Superior temporal gyrus (tissue), 1 donor: Measurements from ENCODE around the gene TASOR2.

ENCODE experiments used
- DNase-seq: peaks from one replicate; pipeline ENCODE4 v3.0.0-alpha.2; 2016; ENCODE audit errors: extremely low spot score

TASOR2 gene

DNA sequence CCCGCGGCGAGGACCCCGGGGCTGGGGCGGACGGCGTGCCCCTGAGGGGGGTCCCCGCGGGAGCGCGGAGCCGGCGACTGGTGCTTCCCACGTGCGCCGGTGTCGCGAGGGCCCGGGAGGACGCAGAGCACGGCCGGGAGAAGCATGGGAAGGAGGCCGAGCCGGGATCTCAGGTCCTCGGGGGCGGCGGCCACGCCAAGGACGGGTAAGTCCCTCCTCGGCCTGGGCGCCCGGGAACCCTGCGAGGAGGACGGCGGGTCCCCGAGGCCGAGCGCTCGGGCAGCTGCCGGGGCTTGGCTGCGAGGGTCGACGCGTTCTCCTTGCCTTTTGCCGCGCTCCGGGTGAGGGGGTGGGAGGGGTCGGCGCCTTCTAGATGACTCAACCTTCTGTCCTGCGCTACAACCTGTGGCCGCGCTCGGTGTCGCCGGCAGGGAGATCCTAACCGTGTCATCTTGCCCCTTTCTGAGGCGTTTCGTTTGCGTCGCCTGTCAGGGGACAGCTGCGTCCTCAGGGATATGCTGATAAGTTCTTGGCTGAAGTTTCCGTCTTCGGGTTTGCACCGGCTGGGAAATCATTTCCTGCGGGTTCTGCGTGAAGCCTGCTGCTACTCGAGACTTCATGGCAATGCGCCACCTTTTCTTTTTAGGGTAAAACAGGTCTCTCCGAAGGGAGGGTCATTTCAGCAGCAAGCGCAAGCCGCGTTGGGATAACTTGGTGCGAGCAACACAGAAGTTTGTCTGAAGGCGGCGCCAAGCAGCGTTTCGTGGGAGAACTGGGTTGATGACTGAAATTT, 529 bp downstream of the TASOR2 start:
- DNase-seq: peak; percentile 82

GRCh38 chr10:5685764-5686240, 1.2 kb downstream of the TASOR2 start:
- DNase-seq: no peak

DNA sequence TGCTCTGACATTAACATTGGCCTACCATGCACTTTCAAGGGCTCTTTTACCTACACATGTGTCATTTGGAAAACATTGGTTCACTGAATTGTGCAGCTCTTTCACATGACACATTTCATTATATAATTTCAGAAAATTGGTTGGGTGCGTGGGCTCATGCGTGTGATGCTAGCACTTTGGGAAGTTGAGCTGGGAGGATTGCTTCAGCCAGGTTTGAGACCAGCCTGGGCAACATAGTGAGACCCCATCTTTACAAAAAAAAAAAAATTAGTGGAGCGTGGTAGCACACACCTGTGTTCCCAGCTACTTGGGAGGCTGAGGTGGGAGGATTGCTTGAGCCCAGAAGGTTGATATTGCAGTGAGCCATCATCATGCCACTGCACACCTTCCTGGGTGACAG, 3.9 kb downstream of the TASOR2 start:
- no peak for DNase-seq

DNA sequence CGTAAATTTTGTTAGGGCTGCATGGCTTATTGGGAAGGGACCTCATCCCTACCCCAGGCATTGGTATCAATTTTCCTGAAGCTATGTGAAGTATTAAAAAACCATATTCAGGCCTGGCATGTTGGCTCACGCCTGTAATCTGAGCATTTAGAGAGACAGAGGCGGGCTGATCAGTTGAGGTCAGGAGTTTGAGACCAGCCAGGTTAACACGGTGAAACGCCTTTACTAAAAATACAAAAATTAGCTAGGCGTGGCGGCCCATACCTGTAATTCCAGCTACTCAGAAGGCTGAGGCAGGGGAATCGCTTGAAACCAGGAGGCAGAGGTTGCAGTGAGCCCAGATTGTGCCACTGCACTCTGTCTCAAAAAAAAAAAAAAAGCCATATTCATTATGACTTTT, 7.1 kb downstream of the TASOR2 start:
- DNase-seq: no peak

- DNase-seq: peak; percentile 48
Measured at GRCh38 chr10:5692461-5693358, 8.1 kb downstream of the TASOR2 start.

GRCh38 chr10:5694573-5694972, 9.9 kb downstream of the TASOR2 start:
- no peak for DNase-seq

DNA sequence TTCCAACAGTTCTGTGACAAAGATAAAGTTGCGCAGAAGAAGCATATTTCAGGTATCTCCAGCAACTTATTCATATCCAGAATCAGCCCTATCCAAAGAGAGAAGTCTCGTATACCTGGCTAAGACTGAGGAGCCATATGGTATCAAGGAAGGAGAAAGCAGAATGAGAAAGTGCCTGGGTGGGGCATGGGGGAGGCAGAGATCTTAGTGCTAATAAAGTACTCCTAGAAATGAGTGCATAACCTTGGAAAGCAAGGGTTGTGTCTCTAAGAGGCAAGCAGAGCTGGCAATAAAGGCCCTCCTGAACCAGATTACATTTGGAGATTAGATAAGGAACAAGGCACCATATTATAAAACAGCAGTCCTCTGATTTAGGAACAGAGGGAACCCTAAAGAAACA, 12.7 kb downstream of the TASOR2 start:
- no peak for DNase-seq

DNA sequence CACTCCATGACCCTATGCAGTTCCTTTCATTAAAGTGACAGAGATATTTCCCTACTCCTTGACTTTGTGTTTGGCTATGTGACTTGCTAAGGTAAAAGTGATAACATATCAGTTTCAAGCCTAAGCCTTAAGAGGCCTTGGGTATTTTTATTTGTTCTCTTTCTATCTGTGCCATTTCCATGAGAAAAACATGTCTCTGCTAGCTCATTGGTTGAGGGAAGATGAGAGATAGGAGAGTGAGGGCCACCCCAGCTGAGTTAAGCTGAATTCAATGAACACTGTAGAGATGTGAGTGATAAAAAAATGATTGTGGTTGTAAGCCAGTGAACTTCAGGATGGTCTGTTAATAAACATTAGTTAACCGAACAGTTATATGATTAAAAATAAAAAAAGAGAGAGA, 13.4 kb downstream of the TASOR2 start:
- DNase-seq: no peak

GRCh38 chr10:5708356-5708755, 23.7 kb downstream of the TASOR2 start:
- DNase-seq: no peak

- no peak for DNase-seq
Measured at GRCh38 chr10:5709865-5710264, 25.2 kb downstream of the TASOR2 start.

- DNase-seq: no peak
Measured at GRCh38 chr10:5710859-5711258, 26.2 kb downstream of the TASOR2 start.

DNA sequence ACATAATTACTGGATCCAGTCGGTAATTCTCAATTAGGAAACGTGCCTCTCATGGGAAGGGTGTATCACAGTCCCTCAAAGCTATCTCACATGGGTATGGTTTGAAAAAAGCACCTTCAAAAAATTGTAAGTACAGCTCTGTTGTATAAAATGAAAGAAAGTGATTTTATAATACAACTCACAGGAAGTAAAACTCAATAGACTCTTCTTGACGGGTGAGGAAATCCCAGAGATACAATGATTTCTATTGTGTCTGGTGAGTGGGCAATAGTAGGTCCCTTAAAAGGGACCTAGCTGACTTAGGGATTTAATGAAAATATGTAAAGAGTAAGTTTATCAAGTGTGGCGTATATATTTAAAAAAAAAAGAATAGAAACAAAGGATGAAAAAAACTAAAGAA, 27.0 kb downstream of the TASOR2 start:
- DNase-seq: no peak

GRCh38 chr10:5719546-5719945, 34.9 kb downstream of the TASOR2 start:
- DNase-seq: no peak

- DNase-seq: no peak
Measured at GRCh38 chr10:5720182-5720581, 35.5 kb downstream of the TASOR2 start.

DNA sequence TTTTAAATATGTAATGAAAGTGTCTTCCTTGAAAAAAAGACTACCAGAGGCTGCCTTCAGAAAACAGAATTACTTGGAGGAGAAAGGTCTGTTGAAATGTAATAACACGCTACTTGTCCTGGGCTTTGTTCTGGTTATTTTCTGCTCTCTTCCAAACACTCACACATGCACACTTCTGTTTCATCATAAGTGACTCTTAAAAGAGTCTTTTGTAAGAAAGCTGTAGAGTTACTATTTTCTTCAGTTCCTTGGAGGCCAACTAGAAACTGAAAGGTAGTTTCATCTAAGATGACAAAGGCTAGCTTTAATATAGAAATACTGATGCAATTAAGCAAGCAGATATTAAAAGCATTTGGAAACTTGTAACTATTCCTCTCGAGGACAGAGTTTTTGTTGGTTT, 39.1 kb downstream of the TASOR2 start:
- DNase-seq: no peak

- no peak for DNase-seq
Measured at GRCh38 chr10:5730766-5731165, 46.1 kb downstream of the TASOR2 start.

DNA sequence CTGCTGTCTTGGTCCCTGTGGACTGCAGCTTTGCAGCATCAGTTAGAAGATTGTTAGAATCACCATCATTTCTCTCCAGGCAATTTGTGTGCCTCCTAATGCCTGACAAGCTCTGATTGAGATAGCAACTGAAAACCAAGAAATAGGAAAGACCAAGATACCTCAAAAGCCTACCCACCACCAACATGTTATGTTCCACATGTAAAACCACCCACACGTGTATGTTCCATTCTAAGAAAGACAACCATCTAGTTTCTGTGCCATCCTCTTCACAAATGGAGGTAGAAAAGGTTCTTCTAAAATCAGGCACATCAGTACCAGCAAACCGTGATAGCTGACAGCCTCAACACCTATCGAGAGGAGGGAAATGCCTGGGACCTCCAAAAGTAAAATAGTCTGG, 46.9 kb downstream of the TASOR2 start:
- DNase-seq: no peak

DNA sequence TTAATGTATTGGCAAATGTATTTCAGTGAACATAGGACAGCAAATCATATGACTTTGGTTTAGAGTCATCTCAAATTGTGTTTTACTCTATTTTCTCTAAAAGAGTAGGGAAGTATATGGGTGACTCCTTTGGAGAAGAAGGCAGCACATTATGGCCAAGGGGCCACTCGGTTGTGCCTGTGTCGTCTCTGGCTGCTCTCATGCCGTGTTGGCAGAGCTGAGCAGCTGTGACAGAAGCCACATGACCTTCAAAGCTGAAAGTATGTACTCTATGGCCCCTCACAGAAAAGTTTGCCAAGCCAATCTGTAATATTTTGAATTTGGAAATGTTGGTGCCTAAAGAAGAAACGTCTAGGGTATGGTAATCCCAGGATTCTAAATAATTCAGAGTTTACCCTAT, 47.5 kb downstream of the TASOR2 start:
- no peak for DNase-seq
